ENCODE data around the gene BDNF.

Gene BDNF

GRCh38 chr11:27626938-27627586 lies 73.2 kb downstream of the BDNF start:
- Histone ChIP-seq H3K79me2 (ENCODE audit: insufficient read depth, low read depth) (no peaks in the 10 kb centered on the region), H3K4me1 (ENCODE audit: low read depth, poor library complexity, severe bottlenecking) (no peaks in the 10 kb centered on the region), H4K20me1 (ENCODE audit: insufficient read depth) (no peaks in the 10 kb centered on the region), H3K27me3 (ENCODE audit: insufficient read depth, low read depth) (no peaks in the 10 kb centered on the region), H3K27ac (no peak overlapping the region), H3K36me3 (ENCODE audit: insufficient read depth) (no peaks in the 10 kb centered on the region), H3K9ac (no peak overlapping the region), H3K4me2 (no peak overlapping the region), H3K4me3 (IDR thresholded peaks at IDR 0.05; ENCODE audit: insufficient read depth, low read depth, low read length) (no peak overlapping the region), H2AFZ (ENCODE audit: low read depth) (no peak overlapping the region)
- TF ChIP-seq CTCF (conservative IDR thresholded peaks at IDR 0.05; ENCODE audit: low read depth, low read length) = no peak

GRCh38 chr11:27626269-27626937 lies 73.9 kb downstream of the BDNF start:
- Histone ChIP-seq H3K4me2 (no peak overlapping the region), H3K36me3 (ENCODE audit: insufficient read depth) (no peaks in the 10 kb centered on the region)
- no peak for TF ChIP-seq CTCF (conservative IDR thresholded peaks at IDR 0.05; ENCODE audit: low read depth, low read length)

DNA sequence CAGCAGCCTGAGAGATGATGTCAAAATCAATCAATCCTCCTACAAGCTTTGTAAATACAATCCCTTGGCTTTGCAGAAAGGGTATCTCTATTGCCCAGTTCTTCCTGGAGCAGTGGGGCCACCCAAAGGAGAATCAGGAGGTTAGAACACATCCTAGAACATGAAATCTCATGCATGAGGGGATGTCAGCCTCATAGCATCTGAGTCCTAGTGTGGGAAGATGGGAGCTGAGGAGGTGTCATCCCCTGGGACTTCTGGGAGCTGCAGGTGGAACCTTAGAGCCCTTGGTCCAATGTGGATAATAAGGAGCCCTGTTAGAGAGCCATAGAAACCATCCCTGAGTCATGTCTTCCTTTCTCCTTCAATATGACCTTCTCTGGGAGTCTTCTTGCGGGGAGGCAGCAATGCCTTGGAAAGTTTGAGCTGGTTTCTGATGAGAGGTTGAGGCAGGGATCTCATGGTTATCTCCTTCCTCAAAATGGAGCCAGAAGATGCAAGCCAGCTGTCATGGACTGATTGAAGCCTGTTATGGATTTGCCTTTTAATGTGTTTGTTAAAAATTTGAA lies 74.8 kb downstream of the BDNF start:
- Histone ChIP-seq H3K79me2 (ENCODE audit: insufficient read depth, low read depth) (no peaks in the 10 kb centered on the region), H3K36me3 (ENCODE audit: insufficient read depth) (no peaks in the 10 kb centered on the region), H3K4me1 (ENCODE audit: low read depth, poor library complexity, severe bottlenecking) (no peaks in the 10 kb centered on the region), H3K27ac (no peak overlapping the region), H4K20me1 (ENCODE audit: insufficient read depth) (no peaks in the 10 kb centered on the region), H2AFZ (ENCODE audit: low read depth) (no peak overlapping the region), H3K9ac (no peak overlapping the region), H3K4me3 (IDR thresholded peaks at IDR 0.05; ENCODE audit: insufficient read depth, low read depth, low read length) (no peak overlapping the region), H3K4me2 (no peak overlapping the region), H3K27me3 (ENCODE audit: insufficient read depth, low read depth) (no peaks in the 10 kb centered on the region)
- no peak for TF ChIP-seq CTCF (conservative IDR thresholded peaks at IDR 0.05; ENCODE audit: low read depth, low read length)

More at GRCh38 chr11:27626269-27626937, 73.9 kb downstream of the BDNF start:
- no peaks in the 10 kb centered on the region for H3K4me1 ChIP-seq (ENCODE audit: low read depth, poor library complexity, severe bottlenecking)
- no peak overlapping the region for H3K27ac ChIP-seq
- H3K4me3 ChIP-seq (IDR thresholded peaks at IDR 0.05; ENCODE audit: insufficient read depth, low read depth, low read length) = no peak overlapping the region
- no peaks in the 10 kb centered on the region for H4K20me1 ChIP-seq (ENCODE audit: insufficient read depth)
- H3K79me2 ChIP-seq (ENCODE audit: insufficient read depth, low read depth) = no peaks in the 10 kb centered on the region
- H2AFZ ChIP-seq (ENCODE audit: low read depth) = no peak overlapping the region
- H3K9ac ChIP-seq = no peak overlapping the region
- H3K27me3 ChIP-seq (ENCODE audit: insufficient read depth, low read depth) = no peaks in the 10 kb centered on the region

DNA sequence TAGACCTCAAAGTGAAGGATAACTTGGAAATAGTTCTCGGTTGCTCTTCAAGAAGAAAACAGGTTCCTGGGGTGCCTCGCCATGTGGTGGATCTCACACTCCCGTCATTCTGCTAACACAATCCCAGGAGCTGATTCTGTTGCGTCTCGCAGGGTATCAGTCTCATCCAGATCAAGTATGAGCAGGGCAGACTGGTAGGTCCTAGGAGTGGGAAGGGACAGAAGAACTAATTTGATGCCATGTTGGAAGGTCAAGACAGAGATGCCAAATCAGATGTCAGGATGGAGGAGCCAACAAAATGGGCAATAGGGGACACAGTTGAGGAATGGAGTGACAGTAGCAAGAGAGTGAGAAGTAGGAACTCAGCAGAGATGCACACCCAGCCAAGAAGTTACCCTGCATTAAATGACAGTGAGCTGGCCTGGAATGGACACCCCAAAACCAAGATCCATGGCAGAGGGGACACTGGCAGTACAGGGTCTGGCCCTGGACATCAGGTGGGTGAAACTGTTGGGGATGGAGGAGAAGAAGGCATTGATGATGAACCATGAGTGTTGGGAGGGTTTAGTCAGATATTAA lies 76.2 kb downstream of the BDNF start:
- H3K27me3 ChIP-seq (ENCODE audit: insufficient read depth, low read depth) = no peaks in the 10 kb centered on the region
- no peak overlapping the region for H3K4me3 ChIP-seq (IDR thresholded peaks at IDR 0.05; ENCODE audit: insufficient read depth, low read depth, low read length)
- H3K27ac ChIP-seq = no peak overlapping the region
- TF ChIP-seq CTCF (conservative IDR thresholded peaks at IDR 0.05; ENCODE audit: low read depth, low read length) = no peak
- no peak overlapping the region for H3K4me2 ChIP-seq
- H3K9ac ChIP-seq = no peak overlapping the region
- H3K4me1 ChIP-seq (ENCODE audit: low read depth, poor library complexity, severe bottlenecking) = no peaks in the 10 kb centered on the region
- H3K79me2 ChIP-seq (ENCODE audit: insufficient read depth, low read depth) = no peaks in the 10 kb centered on the region
- H2AFZ ChIP-seq (ENCODE audit: low read depth) = no peak overlapping the region
- H3K36me3 ChIP-seq (ENCODE audit: insufficient read depth) = no peaks in the 10 kb centered on the region
- H4K20me1 ChIP-seq (ENCODE audit: insufficient read depth) = no peaks in the 10 kb centered on the region

Data from KMS-11 (cell line).